A549 (cell line): ENCODE data around the gene TM7SF3.

Experiments
- CEBPB ChIP-seq, 2 experiments: fragments of >200 bp in 1 of 2; sonication (Bioruptor Twin) in 1 of 2; formaldehyde crosslinking in 1 of 2; IDR thresholded peaks; 2 replicates each; pipeline ENCODE4 v1.6.1; 2012 to 2016
- CTCF ChIP-seq: fragments of >200 bp; sonication (Bioruptor Twin); formaldehyde crosslinking; IDR thresholded peaks from 3 replicates; pipeline ENCODE4 v1.5.1; 2016
- HOXA7 ChIP-seq: fragments of 250-450 bp; sonication (Bioruptor Pico); IDR thresholded peaks from 2 replicates; pipeline ENCODE4 v1.5.0; 2020; ENCODE audit warnings: mild to moderate bottlenecking, moderate library complexity
- MAX ChIP-seq: IDR thresholded peaks from 2 replicates; pipeline ENCODE4 v1.6.1; 2012
- POLR2A ChIP-seq: IDR thresholded peaks from 2 replicates; pipeline ENCODE4 v1.6.1; 2012; ENCODE audit warnings: mild to moderate bottlenecking, low read length
- RCOR1 ChIP-seq: fragments of 150-350 bp; IDR thresholded peaks from 2 replicates; pipeline ENCODE4 v1.6.1; 2014; ENCODE audit warnings: antibody characterized with exemption, low read length, low read depth
- USF2 ChIP-seq: fragments of 450-650 bp; IDR thresholded peaks from 2 replicates; pipeline ENCODE4 v1.6.1; 2014; ENCODE audit warnings: antibody characterized with exemption
- TF ChIP-seq, protein P1 (sequence below): fragments of >200 bp; sonication (Bioruptor Twin); formaldehyde crosslinking; IDR thresholded peaks from 3 replicates; pipeline ENCODE4 v1.6.1; 2016

DNA sequence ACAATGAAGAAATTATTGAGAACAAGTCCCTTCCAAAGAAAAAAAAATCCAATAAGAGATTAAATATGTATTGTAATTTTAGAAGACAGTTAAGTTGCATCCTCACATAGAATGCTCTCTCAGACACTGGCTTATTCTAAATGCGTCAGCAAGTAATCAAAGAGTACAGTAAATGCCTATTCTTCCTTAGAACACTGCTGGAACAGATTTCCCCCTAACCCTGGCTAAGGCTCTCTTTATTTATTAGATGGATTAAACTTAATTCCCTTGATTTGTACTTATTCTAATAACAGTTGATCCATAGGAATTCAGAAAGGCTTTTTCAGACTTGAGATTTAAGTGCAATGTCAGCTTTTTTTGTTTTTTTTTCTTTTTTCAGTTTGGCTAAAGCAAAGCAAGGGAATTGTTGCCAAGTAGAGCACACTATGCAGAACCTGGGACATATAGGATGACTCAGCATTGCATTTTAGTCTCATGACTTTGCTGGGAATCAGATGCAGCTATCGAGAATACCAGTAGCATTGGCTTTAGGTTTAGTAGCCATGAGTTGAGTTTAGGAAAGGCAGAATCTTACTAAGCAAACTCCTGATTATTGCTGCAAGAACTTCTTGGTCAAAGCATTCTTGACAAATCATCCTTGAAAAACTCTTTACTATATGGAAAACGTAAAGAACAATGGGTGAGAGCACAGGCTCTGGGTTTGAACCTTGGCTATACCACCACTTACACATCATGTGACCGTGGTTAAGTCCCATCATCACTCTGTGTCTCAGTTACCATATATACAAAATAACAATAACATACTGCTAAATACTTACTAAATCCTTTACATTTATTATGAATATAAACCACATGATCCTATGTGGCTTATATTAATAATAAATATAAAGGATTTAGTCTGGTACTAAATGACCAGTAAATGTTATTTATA lies 34.9 kb upstream of the TM7SF3 start:
- TF ChIP-seq POLR2A (no peak), MAX (no peak), RCOR1 (no peak), USF2 (no peak), HOXA7 (CRISPR knock-in tag) (no peak), CEBPB (IDR thresholded peaks at IDR 0.05) (no peak), CTCF (no peak)
- TF ChIP-seq, protein P1, sequence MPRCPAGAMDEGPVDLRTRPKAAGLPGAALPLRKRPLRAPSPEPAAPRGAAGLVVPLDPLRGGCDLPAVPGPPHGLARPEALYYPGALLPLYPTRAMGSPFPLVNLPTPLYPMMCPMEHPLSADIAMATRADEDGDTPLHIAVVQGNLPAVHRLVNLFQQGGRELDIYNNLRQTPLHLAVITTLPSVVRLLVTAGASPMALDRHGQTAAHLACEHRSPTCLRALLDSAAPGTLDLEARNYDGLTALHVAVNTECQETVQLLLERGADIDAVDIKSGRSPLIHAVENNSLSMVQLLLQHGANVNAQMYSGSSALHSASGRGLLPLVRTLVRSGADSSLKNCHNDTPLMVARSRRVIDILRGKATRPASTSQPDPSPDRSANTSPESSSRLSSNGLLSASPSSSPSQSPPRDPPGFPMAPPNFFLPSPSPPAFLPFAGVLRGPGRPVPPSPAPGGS, result no peak
